Measurements from ENCODE around the gene HM13. TPM values are rescaled to one million over a fixed set of nuclear protein-coding genes. Genes with fewer than 3 reads are reported as not detected.

HM13 gene
- polyA plus RNA-seq, 1 donor (not counting 4 experiments of a cell fraction or from before 2014, with no cell fraction given), result 127 TPM

GRCh38 chr20:31550099-31550498, 35.9 kb downstream of the HM13 start:
- H3K9me3 ChIP-seq (ENCODE audit: control insufficient read depth, low read depth, low read length), result no peaks in the 10 kb centered on the region
- no peak for FAIRE-seq
- no peak overlapping the region for H3K4me3 ChIP-seq (ENCODE audit: control insufficient read depth in 2 of 3, extremely low read depth in 1 of 3, insufficient read depth in 2 of 3, low read depth in 1 of 3, low read length in 3 of 3)
- H3K4me2 ChIP-seq (ENCODE audit: control insufficient read depth, extremely low read depth, insufficient read depth, low read depth, low read length), result no peak overlapping the region
- H3K4me1 ChIP-seq (ENCODE audit: control insufficient read depth, extremely low read depth, insufficient read depth, low read length), result peaks cover 12% of the 10 kb centered on the region
- no peak for DNase-seq (ENCODE audit: low read depth, low spot score)
- H3K9me1 ChIP-seq (ENCODE audit: control insufficient read depth, extremely low read depth, insufficient read depth, low read length), result no peaks in the 10 kb centered on the region
- peaks cover 40 to 55% of the 10 kb centered on the region in 2 experiments for H3K36me3 ChIP-seq (ENCODE audit: control insufficient read depth in 2 of 2, extremely low read depth in 1 of 2, insufficient read depth in 2 of 2, low read length in 2 of 2)
- dilution Hi-C loops (cut with MboI; ENCODE audit: extremely low pct_ligation_motif_present, low sequenced_read_pairs), result no loop called here
- TF ChIP-seq CTCF (optimal IDR thresholded peaks at IDR 0.05 in 1 of 3, IDR thresholded peaks at IDR 0.05 in 1 of 3, conservative IDR thresholded peaks at IDR 0.05 in 1 of 3; ENCODE audit: extremely low read depth in 1 of 3, insufficient read depth in 2 of 3, low read length in 3 of 3), result no peak
- TF ChIP-seq EZH2 (IDR thresholded peaks at IDR 0.05; ENCODE audit: low read length), result no peak
- no peak overlapping the region for H3K9ac ChIP-seq (ENCODE audit: control insufficient read depth, extremely low read depth, insufficient read depth, low read length)
- no peak overlapping the region for H2AFZ ChIP-seq (ENCODE audit: control insufficient read depth, low read length)
- H3K27ac ChIP-seq (ENCODE audit: control insufficient read depth, insufficient read depth, low read length), result no peak overlapping the region
- H4K20me1 ChIP-seq (ENCODE audit: control insufficient read depth, extremely low read depth, insufficient read depth, low read length), result no peaks in the 10 kb centered on the region
- H3K27me3 ChIP-seq (ENCODE audit: control insufficient read depth, extremely low read depth, insufficient read depth, low read length), result no peaks in the 10 kb centered on the region
- peaks cover 23% of the 10 kb centered on the region for H3K79me2 ChIP-seq (ENCODE audit: control insufficient read depth, insufficient read depth, low read length)

GRCh38 chr20:31551163-31552081, 37.2 kb downstream of the HM13 start:
- H3K4me3 ChIP-seq (ENCODE audit: control insufficient read depth in 2 of 3, extremely low read depth in 1 of 3, insufficient read depth in 2 of 3, low read depth in 1 of 3, low read length in 3 of 3), result no peak overlapping the region
- H4K20me1 ChIP-seq (ENCODE audit: control insufficient read depth, extremely low read depth, insufficient read depth, low read length), result no peaks in the 10 kb centered on the region
- FAIRE-seq (no peak), DNase-seq (ENCODE audit: low read depth, low spot score) (no peak)
- no peak overlapping the region for H3K4me2 ChIP-seq (ENCODE audit: control insufficient read depth, extremely low read depth, insufficient read depth, low read depth, low read length)
- H3K9me3 ChIP-seq (ENCODE audit: control insufficient read depth, low read depth, low read length), result no peaks in the 10 kb centered on the region
- no peaks in the 10 kb centered on the region for H3K9me1 ChIP-seq (ENCODE audit: control insufficient read depth, extremely low read depth, insufficient read depth, low read length)
- H3K4me1 ChIP-seq (ENCODE audit: control insufficient read depth, extremely low read depth, insufficient read depth, low read length), result peaks cover 12% of the 10 kb centered on the region
- H3K27me3 ChIP-seq (ENCODE audit: control insufficient read depth, extremely low read depth, insufficient read depth, low read length), result no peaks in the 10 kb centered on the region
- H3K27ac ChIP-seq (ENCODE audit: control insufficient read depth, insufficient read depth, low read length), result no peak overlapping the region
- TF ChIP-seq CTCF (optimal IDR thresholded peaks at IDR 0.05 in 1 of 3, IDR thresholded peaks at IDR 0.05 in 1 of 3, conservative IDR thresholded peaks at IDR 0.05 in 1 of 3; ENCODE audit: extremely low read depth in 1 of 3, insufficient read depth in 2 of 3, low read length in 3 of 3), result no peak
- TF ChIP-seq EZH2 (IDR thresholded peaks at IDR 0.05; ENCODE audit: low read length), result no peak
- dilution Hi-C loops (cut with MboI; ENCODE audit: extremely low pct_ligation_motif_present, low sequenced_read_pairs), result no loop called here
- no peak overlapping the region for H2AFZ ChIP-seq (ENCODE audit: control insufficient read depth, low read length)
- no peak overlapping the region for H3K9ac ChIP-seq (ENCODE audit: control insufficient read depth, extremely low read depth, insufficient read depth, low read length)
- peaks cover 23% of the 10 kb centered on the region for H3K79me2 ChIP-seq (ENCODE audit: control insufficient read depth, insufficient read depth, low read length)
- H3K36me3 ChIP-seq (ENCODE audit: control insufficient read depth in 2 of 2, extremely low read depth in 1 of 2, insufficient read depth in 2 of 2, low read length in 2 of 2), result peaks cover 43 to 59% of the 10 kb centered on the region in 2 experiments
